Ishikawa (cell line): Measurements from ENCODE around the gene CD3E.

Experiments used
- CEBPB ChIP-seq: IDR thresholded peaks from 2 replicates; pipeline ENCODE4 v1.6.1; 2012
- CREB1 ChIP-seq: IDR thresholded peaks from 2 replicates; pipeline ENCODE4 v1.6.1; 2012; ENCODE audit warnings: low read depth
- EGR1 ChIP-seq: IDR thresholded peaks from 2 replicates; pipeline ENCODE4 v1.6.1; 2012
- EP300 ChIP-seq: IDR thresholded peaks from 2 replicates; pipeline ENCODE4 v1.6.1; 2012; ENCODE audit warnings: borderline replicate concordance
- FOXM1 ChIP-seq: IDR thresholded peaks from 2 replicates; pipeline ENCODE4 v1.6.1; 2012; ENCODE audit warnings: low read depth, borderline replicate concordance
- MAX ChIP-seq: IDR thresholded peaks from 2 replicates; pipeline ENCODE4 v1.6.1; 2012
- NFIC ChIP-seq: IDR thresholded peaks from 2 replicates; pipeline ENCODE4 v1.6.1; 2012
- RAD21 ChIP-seq: IDR thresholded peaks from 2 replicates; pipeline ENCODE4 v1.6.1; 2012; ENCODE audit warnings: low read depth
- REST ChIP-seq: IDR thresholded peaks from 2 replicates; pipeline ENCODE4 v1.6.1; 2012; ENCODE audit warnings: low read depth, mild to moderate bottlenecking
- TAF1 ChIP-seq: IDR thresholded peaks from 2 replicates; pipeline ENCODE4 v1.6.1; 2012; ENCODE audit warnings: low read depth, mild to moderate bottlenecking
- TCF12 ChIP-seq: IDR thresholded peaks from 2 replicates; pipeline ENCODE4 v1.6.1; 2012; ENCODE audit warnings: low read depth
- TEAD4 ChIP-seq: IDR thresholded peaks from 2 replicates; pipeline ENCODE4 v1.6.1; 2012
- USF1 ChIP-seq: IDR thresholded peaks from 2 replicates; pipeline ENCODE4 v1.6.1; 2012
- YY1 ChIP-seq: IDR thresholded peaks from 2 replicates; pipeline ENCODE4 v1.6.1; 2012; ENCODE audit warnings: low read depth
- ZBTB7A ChIP-seq: IDR thresholded peaks from 2 replicates; pipeline ENCODE4 v1.6.1; 2012; ENCODE audit warnings: low read depth

The CD3E gene

GRCh38 chr11:118312328-118312727 is 7.8 kb downstream of the CD3E start:
- TF ChIP-seq NFIC (no peak), MAX (no peak), TCF12 (no peak), TAF1 (no peak), EGR1 (no peak), CREB1 (no peak), ZBTB7A (no peak)

GRCh38 chr11:118313242-118313641 is 8.7 kb downstream of the CD3E start:
- TF ChIP-seq EP300 (no peak), CEBPB (no peak), EGR1 (no peak), TEAD4 (no peak), FOXM1 (no peak), YY1 (no peak), RAD21 (no peak), NFIC (no peak), TAF1 (no peak), MAX (no peak), REST (no peak), ZBTB7A (no peak), USF1 (no peak), CREB1 (no peak), TCF12 (no peak)

- TF ChIP-seq USF1 = no peak
- no peak for TF ChIP-seq CREB1
- no peak for TF ChIP-seq EP300
- TF ChIP-seq NFIC = no peak
These were observed 10.5 kb downstream of the CD3E start for GRCh38 chr11:118314988-118315411.

GRCh38 chr11:118318124-118318523 is 13.6 kb downstream of the CD3E start:
- TF ChIP-seq EP300 = no peak
- no peak for TF ChIP-seq TCF12
- TF ChIP-seq ZBTB7A = no peak
- no peak for TF ChIP-seq CREB1
- TF ChIP-seq FOXM1 = no peak
- no peak for TF ChIP-seq REST
- TF ChIP-seq TEAD4 = no peak
- no peak for TF ChIP-seq RAD21
- no peak for TF ChIP-seq EGR1

GRCh38 chr11:118318581-118319336 is 14.2 kb downstream of the CD3E start:
- TF ChIP-seq NFIC (no peak), USF1 (no peak), CREB1 (no peak), TEAD4 (no peak), FOXM1 (no peak), ZBTB7A (no peak), TAF1 (no peak), REST (no peak), RAD21 (no peak), CEBPB (no peak), EP300 (no peak), TCF12 (no peak), MAX (no peak), EGR1 (no peak), YY1 (no peak)
